OCI-LY3 (cell line): ENCODE measurements around the gene TNNT3.
"Not testable (repeated sequence)": the region's sequence is repeated elsewhere in the genome, so short reads cannot be mapped to it uniquely, and the experiment has no call there.

Experiments used
- H2AFZ ChIP-seq: fragments of 200-600, 300-600 bp; shearing (Covaris generic); 2 replicates; pipeline ENCODE4 v1.6.0; 2014; ENCODE audit warnings: antibody characterized with exemption, low read depth, low read length
- H3K27ac ChIP-seq: fragments of 200-600, 300-600 bp; sonication (generic); 2 replicates; pipeline ENCODE4 v1.5.1; 2014; ENCODE audit warnings: mild to moderate bottlenecking, low read length, moderate library complexity, mixed read lengths
- H3K27me3 ChIP-seq: fragments of 200-600, 300-600 bp; sonication (generic); 2 replicates; pipeline ENCODE4 v1.6.1; 2014; ENCODE audit warnings: low read depth, low read length, mixed read lengths
- H3K36me3 ChIP-seq: fragments of 200-600, 300-600 bp; sonication (generic); replicated peaks from 2 replicates; pipeline ENCODE3; 2014; ENCODE audit warnings: low read depth, low read length, mixed read lengths
- H3K4me1 ChIP-seq: fragments of 300-600, 200-600 bp; sonication (generic); 2 replicates; pipeline ENCODE4 v1.6.1; 2014; ENCODE audit warnings: low read length, mixed read lengths
- H3K4me2 ChIP-seq: fragments of 200-600, 300-600 bp; sonication (generic); 2 replicates; pipeline ENCODE4 v1.6.1; 2014; ENCODE audit warnings: low read length, mixed read lengths
- H3K4me3 ChIP-seq: fragments of 300-600, 200-600 bp; sonication (generic); 2 replicates; pipeline ENCODE4 v1.5.1; 2014; ENCODE audit warnings: antibody characterized with exemption, mild to moderate bottlenecking, low read length, moderate library complexity
- H3K79me2 ChIP-seq: fragments of 300-600, 200-600 bp; shearing (Covaris generic); 2 replicates; pipeline ENCODE4 v1.6.1; 2014; ENCODE audit warnings: mild to moderate bottlenecking, low read length, mixed read lengths
- H3K9ac ChIP-seq: fragments of 300-600, 200-600 bp; shearing (Covaris generic); 2 replicates; pipeline ENCODE4 v1.6.0; 2014; ENCODE audit warnings: mild to moderate bottlenecking, low read length, moderate library complexity
- H3K9me3 ChIP-seq: fragments of 200-600, 300-600 bp; shearing (Covaris generic); 2 replicates; pipeline ENCODE4 v1.6.1; 2014; ENCODE audit warnings: low read length, mixed read lengths; ENCODE audit not compliant: insufficient read depth
- H4K20me1 ChIP-seq: fragments of 200-600, 300-600 bp; sonication (generic); 2 replicates; pipeline ENCODE4 v1.6.1; 2016; ENCODE audit warnings: low read length, mixed read lengths; ENCODE audit not compliant: insufficient read depth
- CTCF ChIP-seq: fragments of 200-600, 300-600 bp; sonication (generic); IDR thresholded peaks from 2 replicates; pipeline ENCODE4 v1.5.1; 2014; ENCODE audit warnings: antibody characterized with exemption, low read length, low read depth
- EZH2phosphoT487 ChIP-seq: fragments of 200-600 bp; shearing (Covaris generic); IDR thresholded peaks from 2 replicates; pipeline ENCODE4 v1.6.1; 2018; ENCODE audit warnings: antibody characterized with exemption, mixed run types, low read depth

TNNT3 gene

GRCh38 chr11:1884303-1884700 is 35.2 kb upstream of the TNNT3 start:
- H3K9me3 ChIP-seq = no peaks in the 10 kb centered on the region
- H3K27ac ChIP-seq = no peak overlapping the region
- no peak overlapping the region for H3K4me3 ChIP-seq
- no peaks in the 10 kb centered on the region for H3K79me2 ChIP-seq
- no peaks in the 10 kb centered on the region for H3K27me3 ChIP-seq
- TF ChIP-seq CTCF (no peak), EZH2phosphoT487 (no peak)
- H3K9ac ChIP-seq = no peak overlapping the region
- peaks cover 58% of the 10 kb centered on the region for H3K36me3 ChIP-seq
- no peaks in the 10 kb centered on the region for H3K4me1 ChIP-seq
- no peak overlapping the region for H2AFZ ChIP-seq
- H4K20me1 ChIP-seq = peaks cover 84% of the 10 kb centered on the region
- no peak overlapping the region for H3K4me2 ChIP-seq

GRCh38 chr11:1886551-1886950 is 33.0 kb upstream of the TNNT3 start:
- not testable (repeated sequence) for H3K9me3 ChIP-seq, H3K27me3 ChIP-seq, H3K4me3 ChIP-seq, H3K4me1 ChIP-seq, H3K79me2 ChIP-seq, H3K9ac ChIP-seq, H3K4me2 ChIP-seq, H3K27ac ChIP-seq, H2AFZ ChIP-seq
- H4K20me1 ChIP-seq = peaks cover 71% of the 10 kb centered on the region
- peaks cover 50% of the 10 kb centered on the region for H3K36me3 ChIP-seq

DNA sequence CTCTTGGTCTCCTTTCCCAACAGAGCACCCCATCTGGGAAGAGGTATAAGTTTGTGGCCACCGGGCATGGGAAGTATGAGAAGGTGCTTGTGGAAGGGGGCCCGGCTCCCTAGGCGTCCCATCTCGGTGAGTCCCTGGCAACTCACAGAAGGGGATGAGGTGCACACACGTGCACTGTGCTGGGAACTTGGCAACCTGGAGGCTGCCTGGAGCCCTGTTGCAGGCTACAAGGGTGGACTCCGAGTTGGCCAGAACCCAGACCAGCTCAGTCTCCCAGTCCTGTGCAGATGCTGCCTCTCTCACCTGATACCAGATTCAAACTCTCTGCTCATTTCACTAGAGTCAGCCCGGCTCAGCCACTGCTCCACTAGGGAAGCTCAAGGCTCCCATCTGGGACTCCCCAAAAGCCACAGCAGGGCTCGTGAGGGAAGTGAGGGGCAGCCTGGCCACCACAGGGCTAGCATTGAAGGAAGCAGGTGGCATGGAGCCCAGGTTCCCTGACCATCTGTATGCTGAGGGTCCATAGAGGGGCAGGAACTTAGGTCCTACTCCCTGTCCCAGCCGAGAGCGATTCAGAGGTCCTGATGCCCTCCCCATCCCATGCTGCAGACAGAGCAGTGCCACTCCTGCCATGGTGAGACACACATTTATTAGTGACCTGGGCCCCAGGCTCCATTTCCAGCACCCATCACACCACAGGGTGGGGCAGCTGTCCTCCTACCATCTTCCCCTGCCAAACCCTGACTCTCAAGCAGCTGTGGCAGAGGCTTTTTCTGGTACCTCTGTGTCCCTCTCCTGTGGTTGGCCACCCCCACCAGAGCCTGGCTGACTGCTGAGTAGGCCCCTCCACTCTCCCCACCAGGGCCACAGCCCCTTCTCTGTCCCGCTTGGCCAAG is 31.8 kb upstream of the TNNT3 start:
- no peaks in the 10 kb centered on the region for H3K27me3 ChIP-seq
- no peak overlapping the region for H3K27ac ChIP-seq
- H3K9me3 ChIP-seq = no peaks in the 10 kb centered on the region
- peaks cover 49% of the 10 kb centered on the region for H3K36me3 ChIP-seq
- H4K20me1 ChIP-seq = peaks cover 65% of the 10 kb centered on the region
- no peak overlapping the region for H3K4me3 ChIP-seq
- TF ChIP-seq EZH2phosphoT487 (no peak), CTCF (no peak)
- H3K4me2 ChIP-seq = no peak overlapping the region
- no peak overlapping the region for H2AFZ ChIP-seq
- H3K4me1 ChIP-seq = no peaks in the 10 kb centered on the region
- H3K79me2 ChIP-seq = no peaks in the 10 kb centered on the region
- H3K9ac ChIP-seq = no peak overlapping the region

GRCh38 chr11:1888347-1888753 is 31.2 kb upstream of the TNNT3 start:
- no peak overlapping the region for H3K27ac ChIP-seq
- H3K9ac ChIP-seq = no peak overlapping the region
- H2AFZ ChIP-seq = no peak overlapping the region
- H4K20me1 ChIP-seq = peaks cover 59% of the 10 kb centered on the region
- H3K27me3 ChIP-seq = no peaks in the 10 kb centered on the region
- TF ChIP-seq CTCF = no peak
- no peak for TF ChIP-seq EZH2phosphoT487
- H3K4me2 ChIP-seq = no peak overlapping the region
- no peaks in the 10 kb centered on the region for H3K9me3 ChIP-seq
- H3K4me1 ChIP-seq = no peaks in the 10 kb centered on the region
- H3K4me3 ChIP-seq = no peak overlapping the region
- H3K36me3 ChIP-seq = peaks cover 45% of the 10 kb centered on the region
- no peaks in the 10 kb centered on the region for H3K79me2 ChIP-seq
